ENCODE results near the gene PCDHB11. TPM values are rescaled to one million over a fixed set of nuclear protein-coding genes. Genes with fewer than 3 reads are reported as not detected.
"Not testable (repeated sequence)": the region's sequence is repeated elsewhere in the genome, so short reads cannot be mapped to it uniquely, and the experiment has no call there.

PCDHB11 gene
- polyA plus RNA-seq (2013, experiment 1 of 2), result 1.9 TPM
- polyA plus RNA-seq (2013, experiment 2 of 2), result 1.4 TPM

DNA sequence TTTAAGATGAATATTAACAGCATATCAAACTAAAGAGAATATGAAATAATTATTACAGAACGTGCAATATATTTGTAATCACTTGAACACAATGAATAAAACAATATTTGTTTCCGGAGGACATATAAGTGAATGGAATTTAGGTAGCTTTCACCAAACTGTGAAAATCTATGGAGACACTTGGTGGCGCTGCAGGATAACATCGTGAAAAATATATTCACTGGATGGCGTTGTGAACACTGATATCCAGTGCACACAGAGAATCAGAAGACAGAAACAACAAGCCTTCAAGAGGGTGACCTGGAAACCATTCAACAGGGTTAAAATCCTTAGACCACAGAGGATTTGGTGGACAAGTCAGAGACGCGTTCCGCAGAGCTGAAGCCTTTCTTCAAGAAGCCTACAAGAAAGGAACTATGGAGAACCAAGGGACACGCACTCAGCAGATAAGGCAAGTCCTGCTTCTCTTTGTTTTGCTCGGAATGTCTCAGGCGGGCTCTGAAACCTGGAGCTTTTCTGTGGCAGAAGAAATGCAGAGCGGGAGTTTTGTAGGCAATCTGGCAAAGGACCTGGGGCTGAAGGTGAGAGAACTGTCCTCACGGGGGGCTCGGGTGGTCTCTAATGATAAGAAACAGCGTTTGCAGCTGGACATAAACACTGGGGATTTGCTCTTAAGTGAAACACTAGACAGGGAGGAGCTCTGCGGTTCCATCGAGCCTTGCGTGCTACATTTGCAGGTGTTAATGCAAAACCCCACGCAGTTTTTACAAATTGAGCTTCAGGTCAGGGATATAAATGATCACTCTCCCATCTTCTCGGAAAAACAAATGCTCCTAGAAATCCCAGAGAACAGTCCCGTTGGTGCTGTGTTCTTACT, at the start of gene PCDHB11:
PCDHB11 (plus strand) TSS at position 269 of the 877 bp plus-strand sequence; CDS start at position 417, 148 bp downstream.
- H3K36me3 ChIP-seq (ENCODE audit: control insufficient read depth, insufficient read depth, low read length), result no peaks in the 10 kb centered on the region
- H3K9me3 ChIP-seq (ENCODE audit: control insufficient read depth, low read length), result peaks cover 8% of the 10 kb centered on the region
- H3K4me3 ChIP-seq (ENCODE audit: extremely low read depth, insufficient read depth, low read length, poor library complexity, severe bottlenecking), result no peak within 1 kb of the TSS
- WGBS, 2 experiments (ENCODE audit: insufficient coverage in 2 of 2), result 77 to 86% methylated on average over 16 to 17 of the region's 21 CpGs
- no peaks in the 10 kb centered on the region for H3K4me1 ChIP-seq (ENCODE audit: control insufficient read depth, insufficient read depth, low read length, poor library complexity, severe bottlenecking)
- no peak within 1 kb of the TSS for H3K27ac ChIP-seq (ENCODE audit: low read depth, low read length, severe bottlenecking)

DNA sequence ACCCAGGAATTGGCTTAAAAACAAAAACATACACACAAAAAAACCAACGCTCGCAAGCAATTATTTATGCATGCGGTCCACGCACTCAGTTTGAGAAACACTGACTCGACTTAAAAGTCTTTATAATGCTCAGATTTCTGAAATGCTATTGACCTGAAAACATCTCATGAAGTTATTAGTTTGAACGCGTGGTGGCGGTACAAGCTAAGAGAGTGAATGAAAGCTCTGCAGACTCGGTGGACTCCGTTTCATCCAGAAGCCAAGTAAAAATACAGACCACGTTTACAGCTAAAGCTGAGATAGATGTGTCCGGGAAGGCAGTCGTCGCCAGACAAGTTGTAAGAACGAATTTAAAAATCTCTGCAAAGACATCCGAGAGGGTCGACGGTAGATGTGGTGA, 49.6 kb upstream of the PCDHB11 start, which contains the start of gene PCDHB6:
PCDHB6 (plus strand) TSS at position 246 of the 400 bp plus-strand sequence. CDS start 201 bp downstream, outside the sequence.
- Histone ChIP-seq H3K9me3 (ENCODE audit: control insufficient read depth, low read length) (no peaks in the 10 kb centered on the region), H3K4me1 (ENCODE audit: control insufficient read depth, insufficient read depth, low read length, poor library complexity, severe bottlenecking) (no peaks in the 10 kb centered on the region), H3K27ac (ENCODE audit: low read depth, low read length, severe bottlenecking) (no peak within 1 kb of the TSS), H3K36me3 (ENCODE audit: control insufficient read depth, insufficient read depth, low read length) (no peaks in the 10 kb centered on the region), H3K4me3 (ENCODE audit: extremely low read depth, insufficient read depth, low read length, poor library complexity, severe bottlenecking) (no peak within 1 kb of the TSS)
- 90 to 93% methylated on average over 15 to 17 of the region's 18 CpGs for WGBS, 2 experiments (ENCODE audit: insufficient coverage in 2 of 2)

- Histone ChIP-seq H3K4me1 (ENCODE audit: control insufficient read depth, insufficient read depth, low read length, poor library complexity, severe bottlenecking) (no peaks in the 10 kb centered on the region), H3K27ac (ENCODE audit: low read depth, low read length, severe bottlenecking) (no peak overlapping the region), H3K4me3 (ENCODE audit: extremely low read depth, insufficient read depth, low read length, poor library complexity, severe bottlenecking) (no peak overlapping the region), H3K9me3 (ENCODE audit: control insufficient read depth, low read length) (no peaks in the 10 kb centered on the region), H3K36me3 (ENCODE audit: control insufficient read depth, insufficient read depth, low read length) (no peaks in the 10 kb centered on the region)
- WGBS, 2 experiments (ENCODE audit: insufficient coverage in 2 of 2), result 91 to 95% methylated on average over 32 to 33 of the region's 33 CpGs
These were observed 49.0 kb upstream of the PCDHB11 start for GRCh38 chr5:141150224-141150992.

- WGBS, 2 experiments (ENCODE audit: insufficient coverage in 2 of 2), result 84 to 90% methylated on average over 12 to 13 of the region's 13 CpGs
These were observed 48.5 kb upstream of the PCDHB11 start for GRCh38 chr5:141150993-141151325.

GRCh38 chr5:141151632-141152031, 47.8 kb upstream of the PCDHB11 start:
- H3K27ac ChIP-seq (ENCODE audit: low read depth, low read length, severe bottlenecking); H3K9me3 ChIP-seq (ENCODE audit: control insufficient read depth, low read length); H3K4me3 ChIP-seq (ENCODE audit: extremely low read depth, insufficient read depth, low read length, poor library complexity, severe bottlenecking); H3K4me1 ChIP-seq (ENCODE audit: control insufficient read depth, insufficient read depth, low read length, poor library complexity, severe bottlenecking); H3K36me3 ChIP-seq (ENCODE audit: control insufficient read depth, insufficient read depth, low read length): not testable (repeated sequence)
- 95 to 100% methylated on average over 12 to 21 of the region's 41 CpGs for WGBS, 2 experiments (ENCODE audit: insufficient coverage in 2 of 2)

More at GRCh38 chr5:141150993-141151325, 48.5 kb upstream of the PCDHB11 start:
- H3K4me1 ChIP-seq (ENCODE audit: control insufficient read depth, insufficient read depth, low read length, poor library complexity, severe bottlenecking), result no peaks in the 10 kb centered on the region
- H3K36me3 ChIP-seq (ENCODE audit: control insufficient read depth, insufficient read depth, low read length), result no peaks in the 10 kb centered on the region
- no peaks in the 10 kb centered on the region for H3K9me3 ChIP-seq (ENCODE audit: control insufficient read depth, low read length)
- no peak overlapping the region for H3K4me3 ChIP-seq (ENCODE audit: extremely low read depth, insufficient read depth, low read length, poor library complexity, severe bottlenecking)
- H3K27ac ChIP-seq (ENCODE audit: low read depth, low read length, severe bottlenecking), result no peak overlapping the region

- H3K4me1 ChIP-seq (ENCODE audit: control insufficient read depth, insufficient read depth, low read length, poor library complexity, severe bottlenecking); H3K4me3 ChIP-seq (ENCODE audit: extremely low read depth, insufficient read depth, low read length, poor library complexity, severe bottlenecking); H3K27ac ChIP-seq (ENCODE audit: low read depth, low read length, severe bottlenecking); H3K9me3 ChIP-seq (ENCODE audit: control insufficient read depth, low read length); H3K36me3 ChIP-seq (ENCODE audit: control insufficient read depth, insufficient read depth, low read length): not testable (repeated sequence)
- 95 to 98% methylated on average over 22 to 24 of the region's 36 CpGs for WGBS, 2 experiments (ENCODE audit: insufficient coverage in 2 of 2)
These were observed 47.3 kb upstream of the PCDHB11 start for GRCh38 chr5:141152096-141152495.

- no peak overlapping the region for H3K27ac ChIP-seq (ENCODE audit: low read depth, low read length, severe bottlenecking)
- peaks cover 6% of the 10 kb centered on the region for H3K9me3 ChIP-seq (ENCODE audit: control insufficient read depth, low read length)
- no peaks in the 10 kb centered on the region for H3K4me1 ChIP-seq (ENCODE audit: control insufficient read depth, insufficient read depth, low read length, poor library complexity, severe bottlenecking)
- no peaks in the 10 kb centered on the region for H3K36me3 ChIP-seq (ENCODE audit: control insufficient read depth, insufficient read depth, low read length)
- 83 to 87% methylated on average over 14 to 16 of the region's 21 CpGs for WGBS, 2 experiments (ENCODE audit: insufficient coverage in 2 of 2)
- no peak overlapping the region for H3K4me3 ChIP-seq (ENCODE audit: extremely low read depth, insufficient read depth, low read length, poor library complexity, severe bottlenecking)
These were observed 43.7 kb upstream of the PCDHB11 start for GRCh38 chr5:141155540-141156374.

DNA sequence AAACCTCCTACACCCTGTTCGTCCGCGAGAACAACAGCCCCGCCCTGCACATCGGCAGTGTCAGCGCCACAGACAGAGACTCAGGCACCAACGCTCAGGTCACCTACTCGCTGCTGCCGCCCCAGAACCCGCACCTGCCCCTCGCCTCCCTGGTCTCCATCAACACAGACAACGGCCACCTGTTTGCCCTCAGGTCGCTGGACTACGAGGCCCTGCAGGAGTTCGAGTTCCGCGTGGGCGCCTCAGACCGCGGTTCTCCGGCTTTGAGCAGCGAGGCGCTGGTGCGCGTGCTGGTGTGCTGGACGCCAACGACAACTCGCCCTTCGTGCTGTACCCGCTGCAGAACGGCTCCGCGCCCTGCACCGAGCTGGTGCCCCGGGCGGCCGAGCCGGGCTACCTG, 42.1 kb upstream of the PCDHB11 start:
- WGBS, 2 experiments (ENCODE audit: insufficient coverage in 2 of 2), result 96 to 98% methylated on average over 13 to 24 of the region's 38 CpGs
- H3K4me3 ChIP-seq (ENCODE audit: extremely low read depth, insufficient read depth, low read length, poor library complexity, severe bottlenecking); H3K27ac ChIP-seq (ENCODE audit: low read depth, low read length, severe bottlenecking); H3K36me3 ChIP-seq (ENCODE audit: control insufficient read depth, insufficient read depth, low read length); H3K9me3 ChIP-seq (ENCODE audit: control insufficient read depth, low read length); H3K4me1 ChIP-seq (ENCODE audit: control insufficient read depth, insufficient read depth, low read length, poor library complexity, severe bottlenecking): not testable (repeated sequence)

GRCh38 chr5:141157901-141158300, 41.5 kb upstream of the PCDHB11 start:
- H3K4me1 ChIP-seq (ENCODE audit: control insufficient read depth, insufficient read depth, low read length, poor library complexity, severe bottlenecking); H3K9me3 ChIP-seq (ENCODE audit: control insufficient read depth, low read length); H3K36me3 ChIP-seq (ENCODE audit: control insufficient read depth, insufficient read depth, low read length); H3K4me3 ChIP-seq (ENCODE audit: extremely low read depth, insufficient read depth, low read length, poor library complexity, severe bottlenecking); H3K27ac ChIP-seq (ENCODE audit: low read depth, low read length, severe bottlenecking): not testable (repeated sequence)
- 97 to 99% methylated on average over 10 to 18 of the region's 28 CpGs for WGBS, 2 experiments (ENCODE audit: insufficient coverage in 2 of 2)

Measured in mesodermal cell (in vitro differentiated cells).